Peyer's patch (tissue), 4 donors: ENCODE measurements around the gene SDR42E1.

ENCODE experiments used
- CTCF ChIP-seq, 6 experiments: fragments of 450-650 bp in 4 of 6; fragments of 200-600 bp in 2 of 6; sonication (generic) in 1 of 6; IDR thresholded peaks; one replicate each; pipeline ENCODE4 v1.5.1; 2017 to 2019; ENCODE audit warnings: antibody characterized with exemption in 6 of 6, mild to moderate bottlenecking in 3 of 6, moderate library complexity in 1 of 6
- POLR2A ChIP-seq, 2 donors: fragments of 450-650 bp; IDR thresholded peaks; one replicate each; pipeline ENCODE4 v1.5.1; 2017; ENCODE audit warnings: antibody characterized with exemption in 2 of 2, mild to moderate bottlenecking in 2 of 2, moderate library complexity in 2 of 2

- TF ChIP-seq CTCF (IDR thresholded peaks at IDR 0.05) (no peak), POLR2A (IDR thresholded peaks at IDR 0.05) (no peak)
Measured at GRCh38 chr16:81967358-81967757, 43.9 kb downstream of the SDR42E1 start.
